KG1 (cell line): ENCODE measurements around the gene SYT12.

Source experiments
- DNase-seq: peaks from one replicate; lab custom pipeline; 2025; lab: John Stamatoyannopoulos, UW

The SYT12 gene

DNA sequence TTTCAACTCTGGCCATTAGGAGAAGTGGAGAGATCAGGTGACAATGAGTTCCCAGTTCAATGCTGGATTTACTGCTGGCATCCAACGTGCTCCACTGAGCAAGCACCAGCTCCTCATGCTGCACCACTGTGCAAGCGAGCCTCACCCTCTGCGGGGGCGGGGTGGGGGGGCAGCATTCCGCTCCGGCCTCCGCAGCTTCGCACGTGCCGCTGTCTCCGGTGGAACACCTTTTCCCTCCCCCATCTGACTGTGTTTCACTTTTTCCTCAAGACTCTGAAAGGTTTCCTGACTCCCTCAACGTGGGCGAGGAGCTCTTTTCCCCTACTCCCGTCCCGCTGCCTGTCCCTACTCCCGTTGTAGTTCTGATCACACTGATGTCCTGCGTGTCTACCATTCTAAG is 32.9 kb downstream of the SYT12 start:
- no peak for DNase-seq

DNA sequence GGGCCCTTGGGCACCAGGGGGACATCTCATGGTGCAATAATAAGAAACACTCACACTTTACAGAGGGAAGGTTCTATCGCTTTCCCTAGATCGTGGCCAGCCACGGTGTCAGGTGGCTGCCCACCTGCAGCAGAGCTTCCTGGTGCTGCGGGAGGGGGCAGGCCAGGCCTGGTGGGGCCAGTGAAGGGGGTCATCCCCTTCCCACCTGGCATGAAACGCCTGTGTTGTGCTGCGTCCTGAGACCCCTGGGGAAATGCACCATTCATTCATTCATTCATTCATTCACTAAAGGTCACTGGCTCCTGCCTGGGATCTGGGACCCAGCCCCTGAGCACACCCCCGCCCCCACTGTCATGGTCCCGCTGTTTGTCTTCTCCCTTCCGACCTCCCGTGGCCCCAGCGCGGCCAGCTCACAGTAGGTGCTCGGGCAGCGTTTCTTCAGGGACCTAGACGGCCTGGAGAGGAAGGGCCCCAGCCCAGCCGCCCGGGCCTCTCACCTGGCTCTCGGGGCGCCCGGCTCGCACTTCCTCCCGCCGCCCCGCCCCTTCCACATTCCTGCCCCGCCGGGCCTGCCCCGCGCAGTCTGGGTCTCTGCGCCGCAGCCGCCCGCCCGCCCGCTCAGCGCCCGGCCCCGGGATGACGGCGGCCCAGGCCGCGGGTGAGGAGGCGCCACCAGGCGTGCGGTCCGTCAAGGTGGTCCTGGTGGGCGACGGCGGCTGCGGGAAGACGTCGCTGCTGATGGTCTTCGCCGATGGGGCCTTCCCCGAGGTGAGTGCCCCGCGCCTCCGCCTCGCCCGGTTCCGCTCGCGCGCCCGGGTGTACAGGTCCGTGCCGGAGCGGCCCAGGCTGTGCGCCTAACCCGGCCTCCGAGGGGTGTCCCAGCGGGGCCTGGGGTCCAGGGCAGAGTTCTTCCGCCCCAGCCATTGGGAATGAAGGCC is 33.6 kb downstream of the SYT12 start, which contains the start of gene RHOD:
Gene RHOD (plus strand): TSS at position 581 of the 938 bp plus-strand sequence. CDS start 56 bp downstream, at position 637.
- no peak for DNase-seq

DNA sequence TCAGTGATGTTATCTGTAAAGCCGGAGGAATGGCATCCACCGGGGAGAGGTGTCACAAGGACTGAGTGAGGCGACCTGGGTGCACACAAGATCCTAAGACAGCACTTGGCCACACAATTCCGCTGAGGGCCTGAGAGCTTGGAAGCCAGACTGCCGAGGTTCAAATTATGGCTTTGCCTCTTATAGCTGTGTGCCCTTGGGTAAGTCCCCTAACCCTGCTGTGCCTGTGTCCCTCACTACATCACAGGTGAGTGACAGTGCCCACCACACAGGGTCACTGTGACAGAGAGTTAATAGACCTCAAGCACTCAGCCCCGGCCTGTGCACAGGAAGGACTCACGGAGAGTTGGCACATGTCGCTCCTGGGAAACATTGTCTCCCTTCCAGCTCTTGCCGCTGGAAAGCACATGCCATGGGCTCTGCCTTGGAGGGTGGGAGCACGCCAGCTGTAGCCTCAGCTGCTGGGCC is 34.3 kb downstream of the SYT12 start:
- DNase-seq: no peak

DNA sequence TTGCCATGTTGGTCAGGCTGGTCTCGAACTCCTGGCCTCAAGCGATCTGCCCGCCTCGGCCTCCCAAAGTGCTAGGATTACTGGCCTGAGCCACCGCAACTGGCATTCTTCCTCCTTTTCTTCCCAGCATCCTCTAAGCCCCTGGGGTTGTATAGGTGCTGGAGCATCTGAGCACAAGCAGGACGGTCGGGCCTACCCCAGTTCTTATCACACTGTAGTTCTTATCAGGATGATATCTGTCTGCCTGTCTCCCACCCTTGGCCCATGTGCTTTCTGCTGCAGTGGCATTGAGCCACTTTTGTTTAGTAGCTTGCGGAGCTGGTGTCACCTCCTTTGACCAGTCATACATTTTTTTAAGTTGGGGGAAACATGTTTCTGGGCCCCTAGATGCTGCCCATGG is 35.6 kb downstream of the SYT12 start:
- no peak for DNase-seq

DNA sequence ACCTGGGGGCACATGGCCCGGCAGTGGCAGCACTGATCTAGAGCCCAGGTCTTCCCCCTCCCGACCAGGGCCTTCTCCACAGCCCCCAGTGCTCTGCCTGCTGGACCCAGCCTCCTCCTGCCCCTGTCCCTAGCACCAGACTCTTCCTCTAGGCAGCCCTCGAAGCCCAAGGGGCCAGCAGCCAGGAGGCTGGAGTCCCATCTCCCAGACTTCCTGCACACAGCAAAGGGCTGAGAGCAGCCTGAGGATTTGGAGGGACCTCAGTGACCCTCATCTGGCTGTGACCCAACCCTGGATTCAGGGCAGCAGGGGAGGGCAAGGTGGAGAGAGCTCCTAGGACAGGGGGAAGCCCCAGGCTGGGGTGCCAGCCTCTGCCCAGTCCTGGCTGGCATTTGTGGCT is 36.7 kb downstream of the SYT12 start:
- no peak for DNase-seq

DNA sequence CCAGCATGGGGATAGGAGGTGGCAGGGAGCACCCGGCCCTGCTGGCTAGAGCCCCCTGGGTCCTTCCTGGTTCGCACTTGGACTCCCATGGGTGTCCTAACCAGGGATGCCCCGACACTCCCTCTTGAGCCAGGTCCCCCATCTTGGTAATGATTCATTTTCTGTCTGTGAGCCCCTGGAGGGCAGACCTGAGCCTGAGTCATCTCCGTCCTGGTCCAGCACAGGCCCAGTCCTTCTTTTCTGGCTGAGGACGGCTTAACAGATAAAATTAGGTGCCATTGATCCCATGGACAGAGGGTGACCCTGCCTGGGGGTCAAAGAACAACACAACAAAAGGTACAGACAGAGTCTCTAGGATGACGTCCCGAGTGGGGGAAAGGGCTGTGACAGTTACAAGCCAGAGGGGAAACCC is 37.2 kb downstream of the SYT12 start:
- no peak for DNase-seq

DNA sequence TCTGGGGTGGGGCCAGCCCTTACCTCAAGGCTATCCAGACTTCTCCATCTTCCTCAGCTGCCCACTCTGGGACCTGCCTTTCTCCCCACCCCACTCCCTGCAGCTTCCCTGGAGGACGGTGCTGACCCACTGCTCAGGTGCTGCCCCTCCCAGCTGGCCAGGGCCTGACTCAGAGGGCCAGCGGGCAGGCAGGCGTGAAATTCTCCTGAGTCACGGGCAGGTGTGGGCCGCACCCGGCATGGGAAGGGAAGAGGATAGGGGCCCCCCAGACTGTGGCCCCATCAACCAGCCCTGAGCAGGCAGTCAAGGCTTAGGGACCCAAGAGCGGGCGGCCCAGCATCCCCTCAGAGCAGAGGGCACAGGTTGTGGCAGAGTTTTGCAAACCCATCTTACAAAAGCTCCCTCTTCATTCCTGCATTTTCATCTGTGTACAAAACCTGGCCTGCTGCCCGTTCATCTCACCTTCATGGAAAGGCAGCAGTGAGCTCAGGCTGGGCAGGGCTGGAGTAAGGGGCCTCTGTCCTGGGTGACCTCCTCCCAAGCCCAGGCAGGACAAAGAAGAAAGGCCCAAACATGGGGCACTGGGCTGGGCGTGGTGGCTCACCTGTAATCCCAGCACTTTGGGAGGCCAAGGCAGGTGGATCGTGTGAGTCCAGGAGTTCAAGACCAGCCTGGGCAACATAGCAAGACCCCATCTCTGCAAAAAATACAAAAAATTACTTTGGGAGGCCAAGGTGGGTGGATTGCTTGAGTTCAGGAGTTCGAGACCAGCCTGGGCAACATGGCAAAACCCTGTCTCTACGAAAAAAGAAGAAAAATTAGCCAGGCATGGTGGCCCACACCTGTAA is 39.8 kb downstream of the SYT12 start:
- DNase-seq: no peak

DNA sequence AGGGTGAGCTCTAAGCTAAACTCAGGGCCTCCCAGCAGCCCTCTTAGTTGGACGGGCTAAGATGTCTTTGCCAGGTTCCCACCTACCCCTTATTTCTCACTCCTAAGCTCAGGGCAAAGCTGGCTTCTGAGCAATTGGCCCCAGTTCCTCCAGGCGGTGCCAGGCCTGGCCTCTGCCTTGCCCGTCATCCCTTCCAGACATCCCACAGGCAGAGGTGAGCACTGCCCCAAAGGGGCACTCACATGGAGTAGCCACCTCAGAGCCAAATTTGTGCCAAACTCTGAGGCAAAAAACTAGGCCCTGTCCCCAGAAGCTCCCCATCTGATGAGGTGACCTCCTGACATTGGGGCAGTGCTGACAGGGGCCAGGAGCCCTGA is 43.4 kb downstream of the SYT12 start:
- no peak for DNase-seq

DNA sequence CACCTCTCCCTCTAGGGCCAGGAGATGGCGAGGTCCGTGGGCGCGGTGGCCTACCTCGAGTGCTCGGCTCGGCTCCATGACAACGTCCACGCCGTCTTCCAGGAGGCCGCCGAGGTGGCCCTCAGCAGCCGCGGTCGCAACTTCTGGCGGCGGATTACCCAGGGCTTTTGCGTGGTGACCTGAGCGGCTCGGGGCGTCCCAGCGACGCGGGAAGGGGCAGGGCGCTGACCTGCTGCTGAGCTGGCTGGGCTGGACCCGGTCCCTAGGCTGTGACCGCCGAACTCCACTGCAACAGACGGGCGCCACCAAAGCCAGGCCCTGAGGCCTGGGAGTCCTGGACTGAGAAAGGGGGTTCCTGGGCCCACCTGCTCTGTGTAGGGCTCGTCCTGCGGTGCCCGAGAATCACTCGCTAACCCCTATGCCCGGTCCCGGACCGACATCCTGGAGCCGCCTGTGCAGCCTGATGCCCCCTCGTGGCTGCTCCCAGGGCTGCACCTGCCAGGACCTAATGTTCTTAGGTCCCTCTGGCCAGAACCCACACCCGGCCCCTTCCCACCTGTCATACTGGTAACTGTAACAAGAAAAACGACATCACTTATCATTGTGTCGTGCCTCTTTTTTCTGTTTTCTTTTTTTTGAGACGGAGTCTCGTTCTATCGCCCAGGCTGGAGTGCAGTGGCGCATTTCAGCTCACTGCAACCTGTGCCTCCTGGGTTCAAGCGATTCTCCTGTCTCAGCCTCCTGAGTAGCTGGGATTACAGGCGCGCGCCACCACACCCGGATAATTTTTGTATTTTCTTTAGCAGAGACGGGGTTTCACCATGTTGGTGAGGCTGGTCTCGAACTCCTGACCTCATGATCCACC is 48.7 kb downstream of the SYT12 start:
- DNase-seq: no peak

DNA sequence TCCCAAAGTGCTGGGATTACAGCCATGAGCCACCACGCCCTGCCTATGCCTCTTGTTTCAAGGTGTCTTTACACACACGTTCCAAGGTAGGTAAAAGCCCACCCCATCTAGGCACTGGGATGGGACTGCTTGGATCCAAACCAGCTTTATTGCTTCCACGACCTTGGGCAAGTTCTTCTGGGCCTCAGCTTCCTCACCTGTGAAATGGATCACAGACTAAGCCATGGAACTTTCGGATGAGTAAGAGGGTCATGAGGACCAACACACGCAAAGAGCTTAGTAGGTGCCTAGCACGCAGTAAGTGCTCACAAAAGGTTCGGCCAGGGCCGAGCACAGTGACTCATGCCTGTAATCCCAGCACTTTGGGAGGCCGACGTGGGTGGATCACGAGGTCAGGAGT is 49.4 kb downstream of the SYT12 start:
- DNase-seq: no peak

DNA sequence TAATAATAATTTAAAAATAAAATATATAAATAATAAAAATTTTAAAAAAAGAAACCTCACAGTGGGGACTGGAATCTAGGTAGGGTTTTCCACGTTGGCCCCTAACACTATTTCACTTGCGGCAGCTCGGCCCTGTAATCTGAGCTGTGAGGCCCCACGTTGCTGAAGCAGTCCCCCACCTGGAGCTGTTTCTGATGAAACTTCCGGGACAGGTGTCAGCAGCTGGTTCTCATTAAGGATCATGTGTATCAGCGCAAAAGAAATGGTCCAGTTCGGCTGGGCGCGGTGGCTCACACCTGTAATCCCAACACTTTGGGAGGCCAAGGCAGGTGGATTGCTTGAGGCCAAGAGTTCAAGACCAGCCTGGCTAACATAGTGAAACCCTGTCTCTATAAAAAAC is 51.0 kb downstream of the SYT12 start:
- no peak for DNase-seq

DNA sequence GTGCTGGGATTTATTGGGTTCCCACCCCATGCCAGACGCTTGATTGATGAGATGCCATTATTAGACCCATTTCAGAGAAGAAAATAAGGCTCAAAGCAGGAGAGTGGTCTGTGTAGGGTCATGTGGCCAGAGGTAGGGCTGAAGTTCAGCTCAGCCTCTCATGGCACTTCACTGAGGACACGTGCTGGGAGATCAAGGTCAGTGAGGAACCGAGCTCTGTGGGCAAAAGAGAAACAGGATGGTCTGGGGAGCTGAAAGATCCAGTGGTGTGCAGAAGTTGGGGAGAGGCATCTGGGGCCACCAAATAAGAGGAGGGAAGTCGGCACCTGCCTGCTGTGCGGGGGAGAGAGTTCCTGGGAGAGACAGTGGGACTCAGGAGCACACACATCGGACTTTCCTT is 53.3 kb downstream of the SYT12 start:
- DNase-seq: no peak

DNA sequence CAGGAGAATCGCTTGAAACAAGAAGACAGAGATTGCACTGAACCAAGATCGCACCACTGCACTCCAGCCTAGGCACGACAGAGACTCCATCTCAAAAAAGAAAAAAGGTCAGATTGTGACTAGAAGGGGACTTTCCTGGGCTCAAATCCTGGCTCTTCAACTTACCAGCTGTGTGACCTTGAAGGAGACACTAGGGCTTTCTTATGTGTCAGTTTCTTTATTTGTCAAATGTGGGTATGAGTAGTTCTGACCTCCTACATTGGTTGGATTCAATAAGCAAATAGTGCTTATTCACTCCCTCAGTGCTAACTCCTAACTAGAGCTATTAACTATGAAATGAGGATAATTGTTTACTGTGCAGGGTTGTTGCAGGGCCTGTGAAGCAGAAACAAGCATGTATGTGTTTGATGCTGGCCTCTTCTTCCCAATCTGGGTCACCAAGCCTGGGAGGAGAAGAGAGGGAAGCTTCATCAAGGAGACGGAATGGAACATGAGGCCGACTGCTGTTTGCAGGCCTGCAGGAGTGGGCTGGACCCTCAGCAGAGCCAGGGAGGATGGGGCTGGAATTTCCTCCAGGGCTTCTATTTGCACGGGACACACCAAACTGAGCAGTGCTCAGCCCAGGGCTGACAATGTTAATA is 56.3 kb downstream of the SYT12 start:
- DNase-seq: no peak

DNA sequence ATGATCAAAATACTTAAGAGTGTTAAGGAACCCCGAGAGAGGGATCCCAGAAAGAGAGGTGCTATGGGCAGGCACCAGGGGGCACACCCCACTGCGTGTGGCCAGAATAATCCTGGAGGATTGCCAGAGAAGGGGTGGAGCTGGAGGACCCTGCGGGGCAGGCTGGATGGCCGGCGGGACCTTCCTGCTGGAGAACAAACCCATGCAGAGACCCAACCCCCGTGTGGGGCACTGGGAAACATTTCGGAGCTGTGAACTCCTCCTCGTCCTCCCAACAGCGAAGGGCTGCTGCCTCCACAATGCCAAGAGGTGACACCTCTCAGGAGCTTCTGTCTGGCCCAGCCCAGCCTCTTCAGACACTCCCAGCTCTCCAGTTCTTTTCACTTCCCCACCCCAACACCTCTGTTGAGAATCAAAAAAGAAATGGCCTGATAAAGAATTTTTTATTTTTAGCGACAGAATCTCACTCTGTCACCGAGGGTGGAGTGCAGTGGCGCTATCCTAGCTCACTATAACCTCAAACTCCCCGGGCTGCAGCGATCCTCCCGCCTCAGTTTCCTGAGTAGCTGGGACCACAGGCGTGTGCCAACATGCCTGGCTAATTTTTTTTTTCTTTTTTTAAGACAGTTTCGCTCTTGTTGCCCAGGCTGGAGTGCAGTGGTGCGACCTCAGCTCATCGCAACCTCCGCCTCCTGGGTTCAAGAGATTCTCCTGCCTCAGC is 59.3 kb downstream of the SYT12 start:
- DNase-seq: no peak

DNA sequence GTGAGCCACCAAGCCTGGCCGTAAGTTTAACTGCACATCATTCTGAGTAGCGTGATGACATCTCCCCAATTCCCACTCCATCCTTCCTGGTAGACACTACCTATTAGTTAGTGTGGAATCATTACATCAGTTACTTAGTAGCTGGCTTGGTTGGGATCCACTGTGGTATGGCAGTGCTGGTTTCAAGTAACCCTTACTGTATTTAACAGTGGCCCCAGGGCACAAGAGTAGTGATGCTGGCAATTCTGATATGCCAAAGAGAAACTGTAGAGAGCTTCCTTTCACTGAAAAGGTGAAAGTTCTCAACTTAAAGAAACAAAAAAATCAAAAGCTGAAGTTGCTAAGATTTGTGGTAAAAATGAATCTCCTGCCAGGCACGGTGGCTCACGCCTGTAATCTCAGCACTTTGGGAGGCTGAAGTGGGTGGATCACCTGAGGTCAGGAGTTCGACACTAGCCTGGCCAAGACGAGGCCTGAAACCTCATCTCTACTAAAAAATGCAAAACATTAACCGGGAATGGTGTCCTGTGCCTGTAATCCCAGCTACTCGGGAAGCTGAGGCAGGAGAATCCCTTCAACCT is 60.9 kb downstream of the SYT12 start:
- DNase-seq: no peak

DNA sequence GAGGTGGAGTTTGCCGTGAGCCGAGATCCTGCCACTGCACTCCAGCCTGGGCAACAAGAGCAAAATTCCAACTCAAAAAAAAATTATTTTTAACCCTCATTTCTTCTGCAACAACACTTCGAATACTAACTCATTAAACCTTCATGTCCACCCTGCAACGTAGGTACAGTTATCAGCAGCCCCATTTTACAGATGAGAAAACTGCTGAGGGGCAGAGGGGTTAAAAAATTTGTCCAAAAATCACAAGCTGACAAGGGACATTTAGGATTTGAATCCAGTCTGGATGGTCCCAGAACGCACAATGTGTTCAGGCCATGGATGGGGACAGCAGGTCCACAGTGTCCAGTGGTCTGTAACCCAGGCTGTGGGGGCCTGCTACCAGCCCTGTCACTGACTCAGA is 62.7 kb downstream of the SYT12 start:
- DNase-seq: no peak

DNA sequence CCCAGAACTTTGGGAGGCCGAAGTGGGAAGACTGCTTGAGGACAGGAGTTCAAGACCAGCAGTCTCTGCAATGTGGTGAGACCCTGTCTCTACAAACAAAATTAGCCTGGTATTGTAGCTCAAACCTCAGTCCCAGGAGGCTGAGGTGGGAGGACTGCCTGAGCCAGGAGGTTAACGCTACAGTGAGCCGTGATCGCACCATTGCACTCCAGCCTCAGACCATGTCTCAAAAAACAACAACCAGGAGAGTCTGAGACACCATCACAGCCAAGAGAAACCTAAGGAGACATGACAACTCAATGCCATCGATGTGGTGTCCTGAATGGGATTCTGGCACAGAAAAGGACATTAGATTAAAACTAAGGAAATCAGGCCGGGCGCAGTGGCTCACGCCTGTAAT is 67.8 kb downstream of the SYT12 start:
- DNase-seq: no peak

DNA sequence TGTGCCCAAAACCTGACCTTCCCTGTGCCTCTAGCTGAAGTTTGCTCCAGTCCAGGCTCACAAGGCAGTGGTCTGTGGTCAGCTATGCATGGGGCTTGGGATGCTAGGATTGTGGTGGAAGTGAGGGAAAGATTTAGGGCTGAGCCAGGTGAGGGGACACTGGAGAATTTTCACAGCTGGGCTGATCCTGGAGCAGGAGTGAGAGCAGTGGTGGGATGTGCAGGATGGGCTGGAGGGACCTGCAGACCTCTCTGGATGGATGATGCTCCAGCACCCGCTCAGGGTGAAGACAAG is 72.2 kb downstream of the SYT12 start:
- DNase-seq: no peak

DNA sequence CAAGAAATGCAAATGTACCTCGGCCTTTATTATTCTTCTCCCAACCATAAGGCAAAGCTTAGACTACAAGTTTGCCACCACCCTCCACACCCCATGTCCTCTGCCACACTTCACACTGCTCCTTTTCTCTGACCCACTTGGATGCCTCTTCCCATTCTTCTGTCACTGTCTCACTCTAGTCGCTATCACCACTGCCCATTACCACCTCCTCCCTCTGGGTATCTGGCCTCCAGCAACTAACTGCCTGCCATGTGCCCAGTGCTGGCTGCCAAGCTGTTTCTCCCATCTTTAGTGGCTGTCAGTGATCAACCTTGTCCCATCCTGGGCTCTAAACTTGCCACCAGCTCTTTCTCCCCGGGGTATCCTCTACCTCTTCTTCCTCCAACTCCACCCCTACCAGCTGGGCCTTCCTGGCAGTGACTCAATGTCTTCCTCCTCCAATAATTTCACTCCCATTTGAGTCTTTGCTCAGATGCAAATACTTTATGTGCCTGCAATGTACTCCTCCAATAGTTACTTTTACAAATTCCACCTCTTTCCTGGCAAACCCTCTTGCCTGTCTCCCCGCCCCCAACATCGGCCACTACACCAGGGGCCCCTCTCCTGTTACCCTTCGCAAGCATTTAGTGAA is 76.0 kb downstream of the SYT12 start:
- no peak for DNase-seq

DNA sequence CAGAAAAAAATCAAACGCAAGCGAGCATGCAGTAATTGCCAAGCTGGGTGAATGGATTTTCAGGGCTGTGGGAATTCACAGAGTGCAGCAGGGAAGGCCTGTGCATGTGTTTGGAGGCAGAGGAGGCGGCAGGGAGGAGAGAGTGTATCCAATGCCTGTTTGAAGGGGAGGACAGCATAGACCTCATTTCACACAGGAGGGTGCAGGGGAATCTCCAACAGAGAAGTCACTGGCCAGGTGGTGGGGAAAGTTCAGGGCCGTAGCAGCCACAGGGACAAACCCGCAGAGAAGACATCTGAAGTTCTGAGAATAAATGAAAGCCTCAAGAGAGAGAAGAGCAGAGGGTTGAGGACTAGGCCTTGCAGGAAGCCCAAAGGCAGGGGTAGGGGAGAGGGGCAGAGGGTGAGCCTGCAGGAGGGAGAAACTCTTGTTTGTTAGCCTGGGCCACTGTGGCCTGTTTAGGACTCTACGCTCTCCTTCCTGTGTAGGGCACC is 76.9 kb downstream of the SYT12 start:
- no peak for DNase-seq
